ENCODE data around the gene CFAP61. TPM values are rescaled to one million over a fixed set of nuclear protein-coding genes. Genes with fewer than 3 reads are reported as not detected.

CFAP61 gene
- total RNA-seq, 4 donors from 2014 or later: 0.34 to 1.6 (median 1.1) TPM

GRCh38 chr20:20203784-20204183, 151.5 kb downstream of the CFAP61 start:
- 80 to 86% methylated on average over 2 of the region's 2 CpGs for WGBS, 2 donors
- no peak for TF ChIP-seq POLR2A (IDR thresholded peaks at IDR 0.05)
- no peak for TF ChIP-seq CTCF (IDR thresholded peaks at IDR 0.05)

GRCh38 chr20:20204256-20204655, 151.9 kb downstream of the CFAP61 start:
- H3K4me3 ChIP-seq (replicated peaks in 1 of 3): no peak overlapping the region
- H3K4me1 ChIP-seq: no peaks in the 10 kb centered on the region
- DNase-seq: no peak
- 58 to 69% methylated on average over 2 of the region's 2 CpGs for WGBS, 2 donors
- H3K27me3 ChIP-seq: no peaks in the 10 kb centered on the region
- H3K36me3 ChIP-seq: no peaks in the 10 kb centered on the region
- H3K9me3 ChIP-seq: no peaks in the 10 kb centered on the region
- intact Hi-C loops (cut with DNase I): no loop called here
- no peak overlapping the region for H3K27ac ChIP-seq
- TF ChIP-seq CTCF (IDR thresholded peaks at IDR 0.05): no peak
- no peak for TF ChIP-seq POLR2A (IDR thresholded peaks at IDR 0.05)

More at GRCh38 chr20:20203784-20204183, 151.5 kb downstream of the CFAP61 start:
- Histone ChIP-seq H3K27ac (no peak overlapping the region), H3K36me3 (no peaks in the 10 kb centered on the region), H3K9me3 (no peaks in the 10 kb centered on the region), H3K27me3 (no peaks in the 10 kb centered on the region), H3K4me1 (no peaks in the 10 kb centered on the region), H3K4me3 (replicated peaks in 1 of 3) (no peak overlapping the region)
- no peak for DNase-seq
- intact Hi-C loops (cut with DNase I): no loop called here

- no peak for DNase-seq
- Histone ChIP-seq H3K27me3 (no peaks in the 10 kb centered on the region), H3K4me1 (no peaks in the 10 kb centered on the region), H3K36me3 (no peaks in the 10 kb centered on the region), H3K4me3 (replicated peaks in 1 of 3) (no peak overlapping the region), H3K27ac (no peak overlapping the region), H3K9me3 (no peaks in the 10 kb centered on the region)
- 59 to 71% methylated on average over 2 of the region's 2 CpGs for WGBS, 2 donors
- intact Hi-C loops (cut with DNase I): no loop called here
- TF ChIP-seq CTCF (IDR thresholded peaks at IDR 0.05) (no peak), POLR2A (IDR thresholded peaks at IDR 0.05) (no peak)
These were observed 153.0 kb downstream of the CFAP61 start for GRCh38 chr20:20205141-20205861.

- Histone ChIP-seq H3K27me3 (no peaks in the 10 kb centered on the region), H3K4me3 (replicated peaks in 1 of 3) (no peak overlapping the region), H3K9me3 (no peaks in the 10 kb centered on the region), H3K36me3 (no peaks in the 10 kb centered on the region), H3K4me1 (no peaks in the 10 kb centered on the region), H3K27ac (no peak overlapping the region)
- intact Hi-C loops (cut with DNase I): no loop called here
- no peak for TF ChIP-seq POLR2A (IDR thresholded peaks at IDR 0.05)
- TF ChIP-seq CTCF (IDR thresholded peaks at IDR 0.05): no peak
- DNase-seq: no peak
- WGBS, 2 donors: 86 to 88% methylated on average over 1 of the region's 1 CpG
These were observed 153.5 kb downstream of the CFAP61 start for GRCh38 chr20:20205862-20206236.

- H3K27ac ChIP-seq: no peak overlapping the region
- H3K4me3 ChIP-seq (replicated peaks in 1 of 3): no peak overlapping the region
- DNase-seq: no peak
- 83 to 92% methylated on average over 1 of the region's 1 CpG for whole genome bisulfite sequencing, 2 donors
- intact Hi-C loops (cut with DNase I): no loop called here
- H3K36me3 ChIP-seq: no peaks in the 10 kb centered on the region
- no peaks in the 10 kb centered on the region for H3K9me3 ChIP-seq
- no peaks in the 10 kb centered on the region for H3K4me1 ChIP-seq
- no peaks in the 10 kb centered on the region for H3K27me3 ChIP-seq
- TF ChIP-seq CTCF (IDR thresholded peaks at IDR 0.05) (no peak), POLR2A (IDR thresholded peaks at IDR 0.05) (no peak)
These were observed 154.5 kb downstream of the CFAP61 start for GRCh38 chr20:20206788-20207187.

Measured in thyroid gland (tissue), 4 donors.